ENCODE measurements around the gene HELT. TPM values are rescaled to one million over a fixed set of nuclear protein-coding genes. Genes with fewer than 3 reads are reported as not detected.
"Not testable (repeated sequence)": the region's sequence is repeated elsewhere in the genome, so short reads cannot be mapped to it uniquely, and the experiment has no call there.

Gene HELT
- total and polyA plus RNA-seq, 5 donors, result not detected

DNA sequence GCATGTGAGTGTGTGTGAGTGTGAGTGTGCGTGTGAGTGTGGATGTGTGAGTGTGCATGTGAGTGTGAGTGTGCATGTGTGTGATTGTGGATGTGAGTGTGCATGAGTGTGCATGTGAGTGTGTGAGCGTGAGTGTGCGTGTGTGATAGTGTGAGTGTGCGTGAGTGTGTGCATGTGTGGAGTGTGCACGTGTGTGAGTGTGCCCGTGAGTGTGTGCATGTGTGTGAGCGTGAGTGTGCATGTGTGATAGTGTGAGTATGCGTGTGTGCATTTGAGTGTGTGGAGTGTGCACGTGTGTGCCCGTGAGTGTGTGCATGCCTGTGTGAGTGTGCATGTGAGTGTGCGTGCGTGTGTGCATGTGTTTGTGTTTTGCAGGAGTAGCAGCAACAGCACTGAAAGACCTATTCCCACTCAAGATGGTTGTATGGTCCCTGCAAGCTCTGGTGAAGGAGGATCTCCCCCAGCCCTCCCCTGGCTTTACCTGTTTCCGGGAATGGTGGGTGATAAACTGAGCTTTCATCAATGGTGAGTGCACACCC lies 30.7 kb upstream of the HELT start:
- H3K4me1 ChIP-seq (ENCODE audit: control insufficient read depth, insufficient read depth, low read length), result no peaks in the 10 kb centered on the region
- no peak overlapping the region for H3K4me3 ChIP-seq (ENCODE audit: low read length)
- no peaks in the 10 kb centered on the region for H3K9me3 ChIP-seq (ENCODE audit: control insufficient read depth, low read length)
- DNase-seq (no peak), ATAC-seq (no peak)
- H3K27ac ChIP-seq (ENCODE audit: low read length), result no peak overlapping the region
- H3K27me3 ChIP-seq (ENCODE audit: control insufficient read depth, insufficient read depth), result no peaks in the 10 kb centered on the region
- intact Hi-C loops (cut with DNase I), result loop anchor here in 1 of 4 donors (10.0 kb wide), 1 partner anchor 243 kb away; no protein-coding TSS in a partner anchor
- WGBS, result 95% methylated on average over 13 of the region's 13 CpGs

- 76% methylated on average over 8 of the region's 8 CpGs for WGBS
- Histone ChIP-seq H3K27me3 (ENCODE audit: control insufficient read depth, insufficient read depth) (no peaks in the 10 kb centered on the region), H3K4me3 (ENCODE audit: low read length) (no peak overlapping the region), H3K4me1 (ENCODE audit: control insufficient read depth, insufficient read depth, low read length) (no peaks in the 10 kb centered on the region), H3K27ac (ENCODE audit: low read length) (no peak overlapping the region), H3K9me3 (ENCODE audit: control insufficient read depth, low read length) (no peaks in the 10 kb centered on the region)
- intact Hi-C loops (cut with DNase I), result loop anchor here in 1 of 4 donors (10.0 kb wide), 1 partner anchor 244 kb away; no protein-coding TSS in a partner anchor
- DNase-seq (no peak), ATAC-seq (no peak)
Observed at GRCh38 chr4:184988611-184989010, 29.7 kb upstream of the HELT start.

- H3K4me3 ChIP-seq (ENCODE audit: low read length); H3K4me1 ChIP-seq (ENCODE audit: control insufficient read depth, insufficient read depth, low read length); H3K9me3 ChIP-seq (ENCODE audit: control insufficient read depth, low read length); DNase-seq; H3K27ac ChIP-seq (ENCODE audit: low read length); ATAC-seq; H3K27me3 ChIP-seq (ENCODE audit: control insufficient read depth, insufficient read depth): not testable (repeated sequence)
- intact Hi-C loops (cut with DNase I), result loop anchor here in 1 of 4 donors (10.0 kb wide), 1 partner anchor 244 kb away; no protein-coding TSS in a partner anchor
- WGBS, result 73% methylated on average over 15 of the region's 15 CpGs
Observed at GRCh38 chr4:184989283-184989682, 29.0 kb upstream of the HELT start.

DNA sequence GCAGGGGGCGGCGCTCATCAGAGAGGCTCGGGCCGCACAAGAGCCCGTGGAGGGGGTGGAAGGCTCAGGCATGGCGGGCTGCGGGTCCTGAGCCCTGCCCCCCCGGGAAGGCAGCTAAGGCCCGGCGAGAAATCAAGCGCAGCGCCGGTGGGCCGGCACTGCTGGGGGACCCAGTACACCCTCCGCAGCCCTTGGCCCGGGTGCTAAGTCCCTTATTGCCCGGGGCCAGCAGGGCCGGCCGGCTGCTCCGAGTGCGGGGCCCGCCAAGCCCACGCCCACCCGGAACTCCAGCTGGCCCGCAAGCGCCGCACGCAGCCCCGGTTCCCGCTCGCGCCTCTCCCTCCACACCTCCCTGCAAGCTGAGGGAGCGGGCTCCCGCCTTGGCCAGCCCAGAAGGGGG lies 28.2 kb upstream of the HELT start:
- H3K4me3 ChIP-seq (ENCODE audit: low read length); H3K27ac ChIP-seq (ENCODE audit: low read length); H3K4me1 ChIP-seq (ENCODE audit: control insufficient read depth, insufficient read depth, low read length); H3K27me3 ChIP-seq (ENCODE audit: control insufficient read depth, insufficient read depth); ATAC-seq; intact Hi-C loops (cut with DNase I); DNase-seq; H3K9me3 ChIP-seq (ENCODE audit: control insufficient read depth, low read length): not testable (repeated sequence)
- WGBS, result 95% methylated on average over 27 of the region's 34 CpGs

DNA sequence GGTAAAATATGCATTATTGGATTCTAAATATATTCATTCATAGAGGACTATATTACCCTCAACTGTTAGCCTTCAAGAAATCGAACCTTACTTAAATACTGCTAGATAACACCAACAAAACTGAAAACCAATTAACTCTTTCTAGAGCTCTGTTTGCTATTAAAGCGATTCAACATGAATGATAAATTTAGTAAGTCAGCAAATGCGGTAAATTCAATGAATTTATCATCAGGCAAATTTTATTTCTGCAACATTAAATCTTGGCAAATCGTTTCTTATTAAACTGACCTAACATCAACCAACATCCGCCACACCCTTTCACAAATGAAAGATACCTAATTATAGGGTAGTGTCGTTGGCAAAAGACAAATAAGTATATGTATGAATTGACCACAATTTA lies 26.4 kb upstream of the HELT start:
- H3K4me3 ChIP-seq (ENCODE audit: low read length), result no peak overlapping the region
- WGBS, result 83% methylated on average over 6 of the region's 6 CpGs
- H3K4me1 ChIP-seq (ENCODE audit: control insufficient read depth, insufficient read depth, low read length), result no peaks in the 10 kb centered on the region
- no peaks in the 10 kb centered on the region for H3K9me3 ChIP-seq (ENCODE audit: control insufficient read depth, low read length)
- H3K27ac ChIP-seq (ENCODE audit: low read length), result no peak overlapping the region
- DNase-seq, result no peak
- no peak for ATAC-seq
- H3K27me3 ChIP-seq (ENCODE audit: control insufficient read depth, insufficient read depth), result no peaks in the 10 kb centered on the region
- intact Hi-C loops (cut with DNase I), result no loop called here

GRCh38 chr4:184992422-184992821 lies 25.9 kb upstream of the HELT start:
- ATAC-seq (no peak), DNase-seq (no peak)
- Histone ChIP-seq H3K27ac (ENCODE audit: low read length) (no peak overlapping the region), H3K27me3 (ENCODE audit: control insufficient read depth, insufficient read depth) (no peaks in the 10 kb centered on the region), H3K9me3 (ENCODE audit: control insufficient read depth, low read length) (no peaks in the 10 kb centered on the region), H3K4me3 (ENCODE audit: low read length) (no peak overlapping the region), H3K4me1 (ENCODE audit: control insufficient read depth, insufficient read depth, low read length) (no peaks in the 10 kb centered on the region)
- intact Hi-C loops (cut with DNase I), result no loop called here
- WGBS, result 89% methylated on average over 15 of the region's 15 CpGs

DNA sequence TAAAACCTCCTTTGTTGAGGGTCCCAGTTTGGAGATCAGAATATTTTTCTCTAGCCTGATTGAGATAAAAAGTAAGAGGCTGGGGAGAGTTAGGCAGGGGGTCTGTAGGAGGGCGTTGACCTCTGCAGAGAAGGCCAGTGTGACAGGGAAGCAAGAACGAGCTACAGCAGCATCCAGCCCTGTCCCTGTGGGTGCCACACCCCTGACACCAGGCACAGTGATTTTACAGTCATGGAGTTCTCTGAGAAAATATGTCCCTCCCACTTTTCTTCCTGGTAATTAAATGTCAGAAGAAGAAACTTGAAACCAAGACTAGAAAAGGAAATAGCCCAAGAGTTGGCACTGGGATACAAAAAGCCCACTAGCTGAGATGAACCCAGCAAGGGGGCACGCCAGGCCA lies 25.0 kb upstream of the HELT start:
- 53% methylated on average over 3 of the region's 3 CpGs for WGBS
- Histone ChIP-seq H3K9me3 (ENCODE audit: control insufficient read depth, low read length) (no peaks in the 10 kb centered on the region), H3K4me3 (ENCODE audit: low read length) (no peak overlapping the region), H3K27ac (ENCODE audit: low read length) (no peak overlapping the region), H3K4me1 (ENCODE audit: control insufficient read depth, insufficient read depth, low read length) (no peaks in the 10 kb centered on the region), H3K27me3 (ENCODE audit: control insufficient read depth, insufficient read depth) (no peaks in the 10 kb centered on the region)
- DNase-seq (no peak), ATAC-seq (no peak)
- intact Hi-C loops (cut with DNase I), result no loop called here

DNA sequence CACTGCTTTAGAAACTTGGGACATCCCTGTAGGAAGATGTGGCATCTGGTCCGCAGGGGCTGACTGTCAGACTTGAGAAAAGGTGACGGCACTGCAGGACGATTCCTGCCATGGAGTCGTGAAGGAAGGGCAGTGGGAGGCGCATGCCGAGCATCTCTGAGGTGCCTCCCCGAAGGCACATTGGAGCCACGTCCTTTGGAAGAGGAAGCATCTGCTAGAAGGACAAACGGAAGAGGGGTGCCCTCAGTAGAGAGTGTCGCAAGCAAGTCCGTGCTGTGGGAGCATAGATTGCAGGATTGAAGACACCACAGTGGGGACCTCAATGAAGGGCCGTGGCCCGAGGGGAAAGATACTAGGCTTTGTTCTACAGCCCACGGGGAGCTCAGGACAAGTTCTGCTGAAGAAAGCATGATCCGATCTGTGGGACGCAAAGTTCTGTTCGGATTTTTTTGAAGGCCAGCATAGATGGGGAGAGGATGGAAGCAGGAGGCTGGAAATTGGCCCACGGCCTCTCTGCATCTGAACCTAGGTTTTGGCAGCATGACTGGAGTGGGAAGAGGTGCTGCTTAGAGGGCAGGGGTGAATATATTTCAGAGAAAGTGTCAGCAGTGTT lies 24.2 kb upstream of the HELT start:
- Histone ChIP-seq H3K4me1 (ENCODE audit: control insufficient read depth, insufficient read depth, low read length) (no peaks in the 10 kb centered on the region), H3K27ac (ENCODE audit: low read length) (no peak overlapping the region), H3K9me3 (ENCODE audit: control insufficient read depth, low read length) (no peaks in the 10 kb centered on the region), H3K4me3 (ENCODE audit: low read length) (no peak overlapping the region), H3K27me3 (ENCODE audit: control insufficient read depth, insufficient read depth) (no peaks in the 10 kb centered on the region)
- 73% methylated on average over 18 of the region's 18 CpGs for WGBS
- ATAC-seq, result no peak
- DNase-seq, result no peak
- intact Hi-C loops (cut with DNase I), result no loop called here

- H3K27me3 ChIP-seq (ENCODE audit: control insufficient read depth, insufficient read depth), result no peaks in the 10 kb centered on the region
- no peaks in the 10 kb centered on the region for H3K9me3 ChIP-seq (ENCODE audit: control insufficient read depth, low read length)
- ATAC-seq (no peak), DNase-seq (no peak)
- no peak overlapping the region for H3K4me3 ChIP-seq (ENCODE audit: low read length)
- 53% methylated on average over 14 of the region's 14 CpGs for WGBS
- intact Hi-C loops (cut with DNase I), result no loop called here
- H3K4me1 ChIP-seq (ENCODE audit: control insufficient read depth, insufficient read depth, low read length), result no peaks in the 10 kb centered on the region
- no peak overlapping the region for H3K27ac ChIP-seq (ENCODE audit: low read length)
Observed at GRCh38 chr4:184994623-184995010, 23.7 kb upstream of the HELT start.

GRCh38 chr4:184997656-184998055 lies 20.6 kb upstream of the HELT start:
- H3K9me3 ChIP-seq (ENCODE audit: control insufficient read depth, low read length); intact Hi-C loops (cut with DNase I); ATAC-seq; DNase-seq; H3K27ac ChIP-seq (ENCODE audit: low read length); H3K4me1 ChIP-seq (ENCODE audit: control insufficient read depth, insufficient read depth, low read length); H3K4me3 ChIP-seq (ENCODE audit: low read length); H3K27me3 ChIP-seq (ENCODE audit: control insufficient read depth, insufficient read depth): not testable (repeated sequence)

GRCh38 chr4:185002784-185003183 lies 15.5 kb upstream of the HELT start:
- ATAC-seq, result no peak
- Histone ChIP-seq H3K27ac (ENCODE audit: low read length) (no peak overlapping the region), H3K27me3 (ENCODE audit: control insufficient read depth, insufficient read depth) (no peaks in the 10 kb centered on the region), H3K4me1 (ENCODE audit: control insufficient read depth, insufficient read depth, low read length) (no peaks in the 10 kb centered on the region), H3K9me3 (ENCODE audit: control insufficient read depth, low read length) (no peaks in the 10 kb centered on the region), H3K4me3 (ENCODE audit: low read length) (no peak overlapping the region)
- intact Hi-C loops (cut with DNase I), result no loop called here
- no peak for DNase-seq
- WGBS, result 82% methylated on average over 11 of the region's 11 CpGs

Data from right cardiac atrium (tissue), 5 donors.